ENCODE measurements around the gene GDPGP1.
A peak's percentile ranks its signal among the peaks of the same experiment; 100 is the strongest.

Gene GDPGP1

DNA sequence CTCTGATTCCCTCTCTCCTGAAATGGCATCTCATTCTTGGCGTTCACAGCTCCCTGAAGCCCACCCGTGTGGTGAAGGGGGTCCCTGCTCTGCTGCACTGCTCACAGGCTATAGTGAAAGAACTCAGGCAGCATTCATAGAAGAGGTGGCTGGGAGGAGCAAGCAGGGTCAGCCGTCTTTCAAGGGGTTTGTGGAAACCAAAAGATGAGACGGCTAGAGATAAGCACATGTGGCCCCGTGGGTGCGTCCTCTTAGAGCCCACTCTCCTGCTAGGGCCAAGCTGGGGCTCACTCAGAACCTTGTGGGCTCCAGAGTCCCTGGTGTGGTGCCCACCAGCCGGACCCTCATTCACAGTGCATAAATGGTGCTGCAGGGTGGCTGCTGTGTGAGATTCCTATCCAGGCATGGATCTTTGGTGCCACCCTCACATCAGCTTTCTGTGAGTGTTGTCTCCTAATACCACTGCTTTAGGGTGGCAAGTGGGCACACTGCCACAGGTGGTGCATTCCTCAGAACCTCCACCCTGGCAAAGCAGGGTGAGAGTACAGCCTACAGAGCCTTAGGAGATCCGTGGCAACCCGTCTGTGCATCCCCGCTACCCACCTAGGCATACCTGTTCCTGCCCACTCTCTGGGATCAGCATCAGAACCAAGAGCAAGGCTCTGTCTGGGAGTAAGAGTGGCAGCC, 44.1 kb upstream of the GDPGP1 start:
- TF ChIP-seq CREB1 (IDR thresholded peaks at IDR 0.05; ENCODE audit: low read depth) (no peak), TAF1 (IDR thresholded peaks at IDR 0.05; ENCODE audit: low read depth) (no peak), TEAD4 (IDR thresholded peaks at IDR 0.05) (no peak), ZBTB7A (IDR thresholded peaks at IDR 0.05; ENCODE audit: low read depth) (0 out of 2 replicates have a peak, but pooled peaks have one; percentile 35), EGR1 (IDR thresholded peaks at IDR 0.05) (no peak)
- TF ChIP-seq, protein P1, sequence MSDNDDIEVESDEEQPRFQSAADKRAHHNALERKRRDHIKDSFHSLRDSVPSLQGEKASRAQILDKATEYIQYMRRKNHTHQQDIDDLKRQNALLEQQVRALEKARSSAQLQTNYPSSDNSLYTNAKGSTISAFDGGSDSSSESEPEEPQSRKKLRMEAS (IDR thresholded peaks at IDR 0.05): no peak

- TF ChIP-seq, protein P2, sequence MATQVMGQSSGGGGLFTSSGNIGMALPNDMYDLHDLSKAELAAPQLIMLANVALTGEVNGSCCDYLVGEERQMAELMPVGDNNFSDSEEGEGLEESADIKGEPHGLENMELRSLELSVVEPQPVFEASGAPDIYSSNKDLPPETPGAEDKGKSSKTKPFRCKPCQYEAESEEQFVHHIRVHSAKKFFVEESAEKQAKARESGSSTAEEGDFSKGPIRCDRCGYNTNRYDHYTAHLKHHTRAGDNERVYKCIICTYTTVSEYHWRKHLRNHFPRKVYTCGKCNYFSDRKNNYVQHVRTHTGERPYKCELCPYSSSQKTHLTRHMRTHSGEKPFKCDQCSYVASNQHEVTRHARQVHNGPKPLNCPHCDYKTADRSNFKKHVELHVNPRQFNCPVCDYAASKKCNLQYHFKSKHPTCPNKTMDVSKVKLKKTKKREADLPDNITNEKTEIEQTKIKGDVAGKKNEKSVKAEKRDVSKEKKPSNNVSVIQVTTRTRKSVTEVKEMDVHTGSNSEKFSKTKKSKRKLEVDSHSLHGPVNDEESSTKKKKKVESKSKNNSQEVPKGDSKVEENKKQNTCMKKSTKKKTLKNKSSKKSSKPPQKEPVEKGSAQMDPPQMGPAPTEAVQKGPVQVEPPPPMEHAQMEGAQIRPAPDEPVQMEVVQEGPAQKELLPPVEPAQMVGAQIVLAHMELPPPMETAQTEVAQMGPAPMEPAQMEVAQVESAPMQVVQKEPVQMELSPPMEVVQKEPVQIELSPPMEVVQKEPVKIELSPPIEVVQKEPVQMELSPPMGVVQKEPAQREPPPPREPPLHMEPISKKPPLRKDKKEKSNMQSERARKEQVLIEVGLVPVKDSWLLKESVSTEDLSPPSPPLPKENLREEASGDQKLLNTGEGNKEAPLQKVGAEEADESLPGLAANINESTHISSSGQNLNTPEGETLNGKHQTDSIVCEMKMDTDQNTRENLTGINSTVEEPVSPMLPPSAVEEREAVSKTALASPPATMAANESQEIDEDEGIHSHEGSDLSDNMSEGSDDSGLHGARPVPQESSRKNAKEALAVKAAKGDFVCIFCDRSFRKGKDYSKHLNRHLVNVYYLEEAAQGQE (IDR thresholded peaks at IDR 0.05; ENCODE audit: low read depth): no peak
- TF ChIP-seq YY1 (IDR thresholded peaks at IDR 0.05; ENCODE audit: low read depth): no peak
- TF ChIP-seq EP300 (IDR thresholded peaks at IDR 0.05; ENCODE audit: borderline replicate concordance): no peak
- no peak for TF ChIP-seq FOXM1 (IDR thresholded peaks at IDR 0.05; ENCODE audit: borderline replicate concordance, low read depth)
- TF ChIP-seq, protein P1 (IDR thresholded peaks at IDR 0.05): no peak
- TF ChIP-seq CREB1 (IDR thresholded peaks at IDR 0.05; ENCODE audit: low read depth): no peak
- no peak for TF ChIP-seq ZBTB7A (IDR thresholded peaks at IDR 0.05; ENCODE audit: low read depth)
- no peak for TF ChIP-seq RAD21 (IDR thresholded peaks at IDR 0.05; ENCODE audit: low read depth)
- TF ChIP-seq NFIC (IDR thresholded peaks at IDR 0.05): no peak
- TF ChIP-seq CEBPB (IDR thresholded peaks at IDR 0.05): no peak
- no peak for TF ChIP-seq EGR1 (IDR thresholded peaks at IDR 0.05)
- TF ChIP-seq TAF1 (IDR thresholded peaks at IDR 0.05; ENCODE audit: low read depth): no peak
- TF ChIP-seq USF1 (IDR thresholded peaks at IDR 0.05): no peak
- TF ChIP-seq TCF12 (IDR thresholded peaks at IDR 0.05; ENCODE audit: low read depth): no peak
Observed at GRCh38 chr15:90190606-90191343, 43.2 kb upstream of the GDPGP1 start.

DNA sequence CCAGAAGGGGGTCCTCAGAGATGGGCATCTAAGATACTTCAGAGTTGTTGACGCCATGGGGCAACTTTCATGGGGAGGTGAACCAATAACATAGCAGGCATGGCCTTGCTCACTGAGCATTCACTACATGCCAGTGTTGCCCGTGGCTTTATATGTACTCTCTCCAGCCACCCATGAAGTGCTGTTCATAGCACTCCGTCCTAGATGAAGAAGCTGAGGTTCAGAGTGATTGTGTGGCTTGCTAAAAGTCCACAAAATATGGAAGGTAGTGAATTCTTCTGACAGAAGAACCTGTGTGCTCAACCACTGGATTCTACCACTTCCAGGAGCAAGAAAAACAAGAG, 42.7 kb upstream of the GDPGP1 start:
- TF ChIP-seq USF1 (IDR thresholded peaks at IDR 0.05) (no peak), TAF1 (IDR thresholded peaks at IDR 0.05; ENCODE audit: low read depth) (0 out of 2 replicates have a peak, but pooled peaks have one; percentile 9)
- TF ChIP-seq, protein P2 (IDR thresholded peaks at IDR 0.05; ENCODE audit: low read depth): no peak

- TF ChIP-seq YY1 (IDR thresholded peaks at IDR 0.05; ENCODE audit: low read depth) (peak; percentile 32; the same call in 1 of the 2 replicates), TEAD4 (IDR thresholded peaks at IDR 0.05) (no peak), CREB1 (IDR thresholded peaks at IDR 0.05; ENCODE audit: low read depth) (no peak; the same call in 1 of the 2 replicates), USF1 (IDR thresholded peaks at IDR 0.05) (no peak), FOXM1 (IDR thresholded peaks at IDR 0.05; ENCODE audit: borderline replicate concordance, low read depth) (peak; percentile 99), RAD21 (IDR thresholded peaks at IDR 0.05; ENCODE audit: low read depth) (peak; percentile 8; the same call in 1 of the 2 replicates), TAF1 (IDR thresholded peaks at IDR 0.05; ENCODE audit: low read depth) (no peak), CEBPB (IDR thresholded peaks at IDR 0.05) (no peak), ZBTB7A (IDR thresholded peaks at IDR 0.05; ENCODE audit: low read depth) (0 out of 2 replicates have a peak, but pooled peaks have one; percentile 24), EGR1 (IDR thresholded peaks at IDR 0.05) (peak; percentile 49), TCF12 (IDR thresholded peaks at IDR 0.05; ENCODE audit: low read depth) (peak; percentile 90), EP300 (IDR thresholded peaks at IDR 0.05; ENCODE audit: borderline replicate concordance) (peak; percentile 77), NFIC (IDR thresholded peaks at IDR 0.05) (peak; percentile 91)
- TF ChIP-seq, protein P2 (IDR thresholded peaks at IDR 0.05; ENCODE audit: low read depth): no peak
- TF ChIP-seq, protein P1 (IDR thresholded peaks at IDR 0.05): no peak
Observed at GRCh38 chr15:90191794-90192509, 42.1 kb upstream of the GDPGP1 start.

Data from Ishikawa (cell line).